Liver (tissue), 9 donors: ENCODE measurements around the gene ZNF618. TPM values are rescaled to one million over a fixed set of nuclear protein-coding genes. Genes with fewer than 3 reads are reported as not detected.

Source experiments
- DNase-seq: peaks from one replicate; pipeline ENCODE4 v3.0.0-alpha.2; 2017; ENCODE audit warnings: low spot score
- H3K27ac ChIP-seq, 2 donors: one replicate each; pipeline ENCODE4 v1.7.0; 2013; ENCODE audit warnings: inconsistent platforms in 2 of 2, low read length in 2 of 2, control low read depth in 1 of 2, low read depth in 1 of 2, mild to moderate bottlenecking in 1 of 2
- H3K27me3 ChIP-seq, 4 donors: one replicate each; pipeline versions ENCODE4 v1.6.1 to v1.7.0; 2013; ENCODE audit warnings: low read length in 3 of 4, inconsistent platforms in 1 of 4, mild to moderate bottlenecking in 1 of 4, moderate library complexity in 1 of 4; ENCODE audit not compliant: control insufficient read depth in 4 of 4, insufficient read depth in 4 of 4
- H3K36me3 ChIP-seq, 4 donors: one replicate each; pipeline versions ENCODE4 v1.6.1 to v1.7.0; 2013; ENCODE audit warnings: low read length in 3 of 4, mild to moderate bottlenecking in 3 of 4, low read depth in 1 of 4, moderate library complexity in 1 of 4; ENCODE audit not compliant: control insufficient read depth in 4 of 4, insufficient read depth in 3 of 4
- H3K4me1 ChIP-seq, 4 donors: one replicate each; pipeline versions ENCODE4 v1.6.1 to v1.7.0; 2013; ENCODE audit warnings: low read length in 3 of 4, mild to moderate bottlenecking in 3 of 4, moderate library complexity in 1 of 4; ENCODE audit not compliant: control insufficient read depth in 4 of 4, insufficient read depth in 4 of 4
- H3K4me3 ChIP-seq, 3 donors: one replicate each; pipeline versions ENCODE4 v1.6.1 to v1.7.0; 2013; ENCODE audit warnings: low read length in 3 of 3, control low read depth in 1 of 3, low read depth in 1 of 3, mild to moderate bottlenecking in 1 of 3
- H3K9ac ChIP-seq, 2 donors: one replicate each; pipeline ENCODE4 v1.7.0; 2013; ENCODE audit warnings: low read length in 2 of 2, mild to moderate bottlenecking in 2 of 2, moderate library complexity in 2 of 2, control low read depth in 1 of 2, low read depth in 1 of 2
- H3K9me3 ChIP-seq, 4 donors: one replicate each; pipeline versions ENCODE4 v1.6.1 to v1.7.0; 2013; ENCODE audit warnings: low read length in 3 of 4; ENCODE audit not compliant: control insufficient read depth in 4 of 4
- EGR1 ChIP-seq, 2 donors: IDR thresholded peaks; 2 replicates each; pipeline ENCODE4 v1.6.1; 2016 to 2018; ENCODE audit warnings: antibody characterized with exemption in 2 of 2, low read depth in 2 of 2
- FOXA1 ChIP-seq: IDR thresholded peaks from 2 replicates; pipeline ENCODE4 v1.6.1; 2016; ENCODE audit warnings: antibody characterized with exemption
- FOXA2 ChIP-seq: IDR thresholded peaks from 2 replicates; pipeline ENCODE4 v1.6.1; 2016; ENCODE audit warnings: antibody characterized with exemption
- GABPA ChIP-seq, 2 donors: IDR thresholded peaks in 1 of 2; conservative IDR thresholded peaks in 1 of 2; 2 replicates each; pipeline ENCODE4 v1.6.1; 2016; ENCODE audit warnings: antibody characterized with exemption in 2 of 2, mild to moderate bottlenecking in 1 of 2, moderate library complexity in 1 of 2
- HNF4A ChIP-seq, 2 donors: conservative IDR thresholded peaks; 2 replicates each; pipeline ENCODE4 v1.6.1; 2016; ENCODE audit warnings: antibody characterized with exemption in 2 of 2, mild to moderate bottlenecking in 2 of 2
- HNF4G ChIP-seq: IDR thresholded peaks from 2 replicates; pipeline ENCODE4 v1.6.1; 2016; ENCODE audit warnings: antibody characterized with exemption
- JUND ChIP-seq, 2 donors: IDR thresholded peaks; 2 replicates each; pipeline ENCODE4 v1.6.1; 2016; ENCODE audit warnings: antibody characterized with exemption in 2 of 2
- NR2F2 ChIP-seq: IDR thresholded peaks from 2 replicates; pipeline ENCODE4 v1.6.1; 2016; ENCODE audit warnings: antibody characterized with exemption
- RAD21 ChIP-seq, 2 donors: IDR thresholded peaks; 2 replicates each; pipeline ENCODE4 v1.6.1; 2016; ENCODE audit warnings: antibody characterized with exemption in 2 of 2, mild to moderate bottlenecking in 2 of 2
- RXRA ChIP-seq, 2 donors: IDR thresholded peaks; 2 replicates each; pipeline ENCODE4 v1.6.1; 2017 to 2018; ENCODE audit warnings: antibody characterized with exemption in 2 of 2, mild to moderate bottlenecking in 1 of 2
- SP1 ChIP-seq: IDR thresholded peaks from 2 replicates; pipeline ENCODE4 v1.6.1; 2018; ENCODE audit warnings: antibody characterized with exemption, mild to moderate bottlenecking
- TAF1 ChIP-seq: conservative IDR thresholded peaks from 2 replicates; pipeline ENCODE4 v1.6.1; 2016; ENCODE audit warnings: antibody characterized with exemption, mild to moderate bottlenecking
- YY1 ChIP-seq: IDR thresholded peaks from 2 replicates; pipeline ENCODE4 v1.6.1; 2016; ENCODE audit warnings: antibody characterized with exemption, mild to moderate bottlenecking
- WGBS: extraction: QIAGEN DNeasy Blood & Tissue Kit; methylation state at CpG from one replicate; pipeline ENCODE4 v1.1.7; 2013; 5-methylcytosine and 5-hydroxymethylcytosine counted together
- polyA plus RNA-seq, 2 donors: library from polyadenylated mRNA; stranded (reverse) in 1 of 2; unstranded in 1 of 2; fragments of 200-250 nt in 1 of 2; fragments of >200 nt in 1 of 2; fragmentation: Nextera tagmentation in 1 of 2; extraction: Ambion mirVana in 1 of 2; gene quantifications; one replicate each; pipeline versions ENCODE4 v1.2.1 to v1.2.3, GENCODE V29; 2013 to 2015
- total RNA-seq, 2 donors: library from RNA; depleted of rRNA; stranded (reverse); fragments of >200 nt; gene quantifications; one replicate each; pipeline ENCODE4 v1.2.3, GENCODE V29; 2014
- TF ChIP-seq, protein P1 (sequence below): IDR thresholded peaks from 2 replicates; pipeline ENCODE4 v1.6.1; 2016; ENCODE audit warnings: antibody characterized with exemption
- TF ChIP-seq, protein P2 (sequence below): IDR thresholded peaks from 2 replicates; pipeline ENCODE4 v1.6.1; 2016; ENCODE audit warnings: antibody characterized with exemption
- TF ChIP-seq, protein P3 (sequence below): IDR thresholded peaks from 2 replicates; pipeline ENCODE4 v1.6.1; 2016; ENCODE audit warnings: antibody characterized with exemption, mild to moderate bottlenecking
- TF ChIP-seq, protein P4 (sequence below): fragments of 150-350 bp; IDR thresholded peaks from 2 replicates; pipeline ENCODE4 v1.5.1; 2017; ENCODE audit warnings: improper control_type of control experiment, low read depth, low read length; ENCODE audit not compliant: missing input control
- TF ChIP-seq, protein P5 (sequence below): IDR thresholded peaks from 2 replicates; pipeline ENCODE4 v1.6.1; 2016; ENCODE audit warnings: antibody characterized with exemption
- donor health status: healthy.
- donor health status: healthy.
- donor health status: healthy.
- donor health status: healthy.
- donor health status: healthy.

The ZNF618 gene
- total and polyA plus RNA-seq, 4 donors, result 2.2 to 6.5 (median 3.7) TPM

DNA sequence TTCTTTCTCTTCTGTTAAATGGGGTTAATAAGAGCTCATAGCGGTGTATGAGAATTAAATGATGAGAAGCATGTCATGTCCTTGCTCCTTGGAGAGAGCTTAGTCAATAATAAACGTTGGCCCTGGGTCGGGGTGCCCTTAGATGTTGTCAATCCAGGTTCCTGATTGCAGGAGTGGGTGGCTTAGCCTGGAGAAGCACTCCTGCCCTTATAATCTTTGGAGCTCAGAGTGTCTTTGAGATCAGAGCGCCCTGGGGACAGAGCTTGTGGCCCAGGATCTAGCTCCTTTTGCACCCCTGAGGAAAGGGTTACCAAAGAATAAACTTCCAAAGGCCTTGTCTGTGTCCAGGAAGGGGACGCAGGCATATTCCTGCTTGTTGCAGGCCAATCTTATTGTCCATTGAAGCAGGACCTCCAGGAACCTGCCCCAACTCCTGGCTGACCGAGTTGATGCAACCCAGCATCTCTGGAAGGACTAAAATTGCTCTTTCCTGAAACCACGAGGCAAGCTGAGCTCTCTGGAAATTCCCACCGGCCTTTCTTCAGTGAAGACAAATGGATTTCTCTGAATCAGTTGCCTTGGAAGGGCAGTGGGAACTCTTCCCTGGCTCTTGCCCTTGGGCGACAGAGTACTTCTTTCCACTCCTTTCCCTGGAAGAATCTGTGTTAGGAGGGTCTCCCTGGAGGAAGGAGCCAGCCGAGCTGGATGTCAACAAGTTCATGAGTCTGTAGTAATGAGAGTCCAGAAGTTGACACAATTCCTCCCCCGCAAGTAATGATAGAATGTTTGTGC is 208.4 kb downstream of the ZNF618 start:
- Histone ChIP-seq H3K4me3 (no peak overlapping the region), H3K9ac (no peak overlapping the region), H3K27me3 (no peaks in the 10 kb centered on the region), H3K4me1 (peaks cover 2 to 39% (median 32%) of the 10 kb centered on the region in 4 donors), H3K36me3 (no peaks in the 10 kb centered on the region), H3K9me3 (no peaks in the 10 kb centered on the region), H3K27ac (no peak overlapping the region)
- TF ChIP-seq HNF4G, result no peak
- TF ChIP-seq FOXA2, result no peak
- TF ChIP-seq, protein P1, sequence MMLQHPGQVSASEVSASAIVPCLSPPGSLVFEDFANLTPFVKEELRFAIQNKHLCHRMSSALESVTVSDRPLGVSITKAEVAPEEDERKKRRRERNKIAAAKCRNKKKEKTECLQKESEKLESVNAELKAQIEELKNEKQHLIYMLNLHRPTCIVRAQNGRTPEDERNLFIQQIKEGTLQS, result no peak
- TF ChIP-seq GABPA (IDR thresholded peaks at IDR 0.05 in 1 of 2, conservative IDR thresholded peaks at IDR 0.05 in 1 of 2), result no peak
- TF ChIP-seq, protein P2, sequence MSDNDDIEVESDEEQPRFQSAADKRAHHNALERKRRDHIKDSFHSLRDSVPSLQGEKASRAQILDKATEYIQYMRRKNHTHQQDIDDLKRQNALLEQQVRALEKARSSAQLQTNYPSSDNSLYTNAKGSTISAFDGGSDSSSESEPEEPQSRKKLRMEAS, result no peak
- TF ChIP-seq SP1, result no peak
- DNase-seq, result peak; percentile 29
- WGBS, result 86% methylated on average over 11 of the region's 11 CpGs

DNA sequence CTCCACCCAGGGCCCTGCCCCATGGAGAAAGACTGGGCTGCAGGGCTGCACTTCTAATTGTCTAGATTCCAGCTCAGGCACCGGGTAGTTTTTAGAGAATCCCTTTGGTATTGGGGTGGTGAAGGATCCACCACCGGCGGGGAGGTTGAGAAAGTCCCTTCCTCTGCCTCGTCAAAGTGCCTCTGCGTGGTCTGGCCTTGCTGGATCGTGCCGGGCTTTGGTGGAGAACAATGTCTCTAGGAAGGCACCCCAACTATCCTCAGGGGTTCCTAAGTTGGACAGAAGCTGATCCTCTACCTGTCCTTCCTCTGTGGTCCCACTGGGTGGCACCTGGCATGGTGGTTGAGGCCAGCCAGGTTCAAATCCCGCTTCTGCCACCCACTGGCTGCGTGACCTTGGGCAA is 209.3 kb downstream of the ZNF618 start:
- TF ChIP-seq RAD21 (IDR thresholded peaks at IDR 0.05) (no peak), HNF4A (conservative IDR thresholded peaks at IDR 0.05) (no peak), SP1 (no peak), EGR1 (IDR thresholded peaks at IDR 0.05; ENCODE audit: low read depth in 2 of 2) (no peak), RXRA (IDR thresholded peaks at IDR 0.05) (no peak), YY1 (no peak), FOXA1 (no peak), FOXA2 (no peak), NR2F2 (no peak), JUND (IDR thresholded peaks at IDR 0.05) (no peak), HNF4G (no peak), GABPA (IDR thresholded peaks at IDR 0.05 in 1 of 2, conservative IDR thresholded peaks at IDR 0.05 in 1 of 2) (no peak), TAF1 (no peak)
- TF ChIP-seq, protein P3, sequence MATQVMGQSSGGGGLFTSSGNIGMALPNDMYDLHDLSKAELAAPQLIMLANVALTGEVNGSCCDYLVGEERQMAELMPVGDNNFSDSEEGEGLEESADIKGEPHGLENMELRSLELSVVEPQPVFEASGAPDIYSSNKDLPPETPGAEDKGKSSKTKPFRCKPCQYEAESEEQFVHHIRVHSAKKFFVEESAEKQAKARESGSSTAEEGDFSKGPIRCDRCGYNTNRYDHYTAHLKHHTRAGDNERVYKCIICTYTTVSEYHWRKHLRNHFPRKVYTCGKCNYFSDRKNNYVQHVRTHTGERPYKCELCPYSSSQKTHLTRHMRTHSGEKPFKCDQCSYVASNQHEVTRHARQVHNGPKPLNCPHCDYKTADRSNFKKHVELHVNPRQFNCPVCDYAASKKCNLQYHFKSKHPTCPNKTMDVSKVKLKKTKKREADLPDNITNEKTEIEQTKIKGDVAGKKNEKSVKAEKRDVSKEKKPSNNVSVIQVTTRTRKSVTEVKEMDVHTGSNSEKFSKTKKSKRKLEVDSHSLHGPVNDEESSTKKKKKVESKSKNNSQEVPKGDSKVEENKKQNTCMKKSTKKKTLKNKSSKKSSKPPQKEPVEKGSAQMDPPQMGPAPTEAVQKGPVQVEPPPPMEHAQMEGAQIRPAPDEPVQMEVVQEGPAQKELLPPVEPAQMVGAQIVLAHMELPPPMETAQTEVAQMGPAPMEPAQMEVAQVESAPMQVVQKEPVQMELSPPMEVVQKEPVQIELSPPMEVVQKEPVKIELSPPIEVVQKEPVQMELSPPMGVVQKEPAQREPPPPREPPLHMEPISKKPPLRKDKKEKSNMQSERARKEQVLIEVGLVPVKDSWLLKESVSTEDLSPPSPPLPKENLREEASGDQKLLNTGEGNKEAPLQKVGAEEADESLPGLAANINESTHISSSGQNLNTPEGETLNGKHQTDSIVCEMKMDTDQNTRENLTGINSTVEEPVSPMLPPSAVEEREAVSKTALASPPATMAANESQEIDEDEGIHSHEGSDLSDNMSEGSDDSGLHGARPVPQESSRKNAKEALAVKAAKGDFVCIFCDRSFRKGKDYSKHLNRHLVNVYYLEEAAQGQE, result no peak
- TF ChIP-seq, protein P2, result no peak
- TF ChIP-seq, protein P4, sequence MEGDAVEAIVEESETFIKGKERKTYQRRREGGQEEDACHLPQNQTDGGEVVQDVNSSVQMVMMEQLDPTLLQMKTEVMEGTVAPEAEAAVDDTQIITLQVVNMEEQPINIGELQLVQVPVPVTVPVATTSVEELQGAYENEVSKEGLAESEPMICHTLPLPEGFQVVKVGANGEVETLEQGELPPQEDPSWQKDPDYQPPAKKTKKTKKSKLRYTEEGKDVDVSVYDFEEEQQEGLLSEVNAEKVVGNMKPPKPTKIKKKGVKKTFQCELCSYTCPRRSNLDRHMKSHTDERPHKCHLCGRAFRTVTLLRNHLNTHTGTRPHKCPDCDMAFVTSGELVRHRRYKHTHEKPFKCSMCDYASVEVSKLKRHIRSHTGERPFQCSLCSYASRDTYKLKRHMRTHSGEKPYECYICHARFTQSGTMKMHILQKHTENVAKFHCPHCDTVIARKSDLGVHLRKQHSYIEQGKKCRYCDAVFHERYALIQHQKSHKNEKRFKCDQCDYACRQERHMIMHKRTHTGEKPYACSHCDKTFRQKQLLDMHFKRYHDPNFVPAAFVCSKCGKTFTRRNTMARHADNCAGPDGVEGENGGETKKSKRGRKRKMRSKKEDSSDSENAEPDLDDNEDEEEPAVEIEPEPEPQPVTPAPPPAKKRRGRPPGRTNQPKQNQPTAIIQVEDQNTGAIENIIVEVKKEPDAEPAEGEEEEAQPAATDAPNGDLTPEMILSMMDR, result no peak
- TF ChIP-seq, protein P1, result no peak
- TF ChIP-seq, protein P5, sequence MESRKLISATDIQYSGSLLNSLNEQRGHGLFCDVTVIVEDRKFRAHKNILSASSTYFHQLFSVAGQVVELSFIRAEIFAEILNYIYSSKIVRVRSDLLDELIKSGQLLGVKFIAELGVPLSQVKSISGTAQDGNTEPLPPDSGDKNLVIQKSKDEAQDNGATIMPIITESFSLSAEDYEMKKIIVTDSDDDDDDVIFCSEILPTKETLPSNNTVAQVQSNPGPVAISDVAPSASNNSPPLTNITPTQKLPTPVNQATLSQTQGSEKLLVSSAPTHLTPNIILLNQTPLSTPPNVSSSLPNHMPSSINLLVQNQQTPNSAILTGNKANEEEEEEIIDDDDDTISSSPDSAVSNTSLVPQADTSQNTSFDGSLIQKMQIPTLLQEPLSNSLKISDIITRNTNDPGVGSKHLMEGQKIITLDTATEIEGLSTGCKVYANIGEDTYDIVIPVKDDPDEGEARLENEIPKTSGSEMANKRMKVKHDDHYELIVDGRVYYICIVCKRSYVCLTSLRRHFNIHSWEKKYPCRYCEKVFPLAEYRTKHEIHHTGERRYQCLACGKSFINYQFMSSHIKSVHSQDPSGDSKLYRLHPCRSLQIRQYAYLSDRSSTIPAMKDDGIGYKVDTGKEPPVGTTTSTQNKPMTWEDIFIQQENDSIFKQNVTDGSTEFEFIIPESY, result no peak
- Histone ChIP-seq H3K27ac (no peak overlapping the region), H3K9ac (no peak overlapping the region), H3K4me1 (peaks cover 2 to 31% (median 25%) of the 10 kb centered on the region in 4 donors), H3K9me3 (no peaks in the 10 kb centered on the region), H3K4me3 (no peak overlapping the region), H3K27me3 (no peaks in the 10 kb centered on the region), H3K36me3 (no peaks in the 10 kb centered on the region)
- DNase-seq, result peak; percentile 23
- WGBS, result 96% methylated on average over 9 of the region's 9 CpGs
